IPS-NIHi11 (cell line): ENCODE data around the gene PCDHGA8.

ENCODE experiments used
- DNase-seq: peaks from one replicate; pipeline ENCODE4 v3.0.0; 2012; ENCODE audit warnings: mixed read lengths, low spot score

The PCDHGA8 gene

DNA sequence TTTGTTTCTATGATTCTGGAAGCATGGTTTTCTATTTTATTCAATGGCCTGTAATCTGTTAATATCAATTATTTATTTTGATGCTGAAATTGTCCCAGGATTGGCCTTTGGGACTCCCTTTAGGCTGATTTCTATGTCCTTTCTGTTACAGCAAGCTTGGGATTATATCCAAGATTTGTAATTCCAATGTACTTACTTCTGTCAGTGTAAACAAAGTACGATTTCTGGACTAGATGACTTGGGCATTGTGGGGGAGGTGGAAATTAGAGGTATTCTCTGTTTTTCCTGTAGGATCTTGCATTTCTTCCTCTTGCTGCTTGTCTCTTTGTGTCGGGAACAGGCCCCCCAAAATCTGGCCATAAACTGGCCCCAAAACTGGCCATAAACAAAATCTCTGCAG, 41.6 kb downstream of the PCDHGA8 start:
- no peak for DNase-seq

DNA sequence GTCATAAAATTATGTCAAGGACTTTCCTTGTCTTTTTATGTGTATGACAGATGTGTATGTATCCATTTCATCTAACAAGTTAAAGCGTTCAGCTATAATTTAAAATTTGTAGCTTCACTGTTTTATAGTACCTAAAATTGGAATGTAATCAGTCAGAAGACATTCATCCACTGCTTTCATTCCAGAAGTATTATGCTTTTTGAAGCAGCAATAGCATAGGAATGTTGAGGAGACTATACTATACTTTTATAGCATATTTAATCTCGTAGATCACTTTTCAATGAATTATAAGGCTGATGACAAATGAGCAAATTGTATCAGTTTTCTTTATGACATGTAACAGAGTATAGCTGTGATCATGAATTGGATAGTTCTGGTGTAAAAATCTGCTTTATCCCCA, 44.8 kb downstream of the PCDHGA8 start:
- no peak for DNase-seq

DNA sequence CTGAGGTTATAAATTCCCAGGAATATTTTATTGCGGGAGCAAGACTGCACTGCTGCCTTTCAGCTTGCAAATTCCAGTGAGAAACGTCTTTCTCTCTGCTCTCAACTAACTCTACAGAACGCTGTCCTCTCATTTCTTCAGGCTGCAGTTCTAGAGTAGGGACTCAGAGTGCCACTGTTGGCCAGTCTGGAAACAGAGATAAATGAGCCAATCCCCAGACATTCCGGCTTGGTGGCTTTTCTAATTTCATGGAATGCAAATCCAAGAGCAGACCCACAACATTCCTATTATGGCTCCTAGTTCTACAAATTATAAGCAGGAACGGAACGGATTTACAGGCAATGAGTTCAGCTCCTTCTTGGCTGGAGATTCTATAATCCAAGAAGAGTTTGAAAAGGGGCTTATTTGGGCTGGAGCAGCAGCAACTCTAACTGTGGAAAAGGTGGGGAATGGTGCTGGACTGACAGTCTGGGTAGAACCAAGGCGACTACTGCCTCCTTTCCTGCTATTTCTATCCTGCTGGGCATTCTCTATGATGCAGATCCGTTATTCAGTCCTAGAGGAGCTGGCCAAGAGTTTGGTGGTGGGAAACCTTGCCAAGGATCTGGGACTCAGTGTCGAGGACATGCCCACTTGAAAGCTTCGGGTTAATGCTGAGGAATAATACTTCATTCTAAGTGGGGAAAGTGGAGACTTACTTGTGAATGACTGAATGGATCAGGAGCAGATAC, 47.1 kb downstream of the PCDHGA8 start:
- no peak for DNase-seq

DNA sequence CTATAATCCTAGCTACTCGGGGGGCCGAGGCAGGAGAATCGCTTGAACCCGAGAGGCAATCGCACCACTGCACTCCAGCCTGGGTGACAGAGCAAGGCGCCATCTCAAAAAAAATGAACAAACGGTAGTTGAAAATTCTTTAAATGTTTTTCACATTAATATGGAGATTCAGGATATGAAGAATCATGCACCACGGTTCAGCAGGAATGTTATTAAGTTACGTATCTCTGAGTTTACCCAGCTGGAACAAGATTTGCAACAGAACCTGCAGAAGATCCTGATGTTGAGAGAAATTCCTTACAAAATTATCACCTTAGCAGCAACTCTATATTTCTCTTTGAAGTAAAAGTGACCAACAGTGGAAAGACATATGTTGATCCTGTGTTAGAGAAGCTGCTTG, 47.9 kb downstream of the PCDHGA8 start:
- no peak for DNase-seq

DNA sequence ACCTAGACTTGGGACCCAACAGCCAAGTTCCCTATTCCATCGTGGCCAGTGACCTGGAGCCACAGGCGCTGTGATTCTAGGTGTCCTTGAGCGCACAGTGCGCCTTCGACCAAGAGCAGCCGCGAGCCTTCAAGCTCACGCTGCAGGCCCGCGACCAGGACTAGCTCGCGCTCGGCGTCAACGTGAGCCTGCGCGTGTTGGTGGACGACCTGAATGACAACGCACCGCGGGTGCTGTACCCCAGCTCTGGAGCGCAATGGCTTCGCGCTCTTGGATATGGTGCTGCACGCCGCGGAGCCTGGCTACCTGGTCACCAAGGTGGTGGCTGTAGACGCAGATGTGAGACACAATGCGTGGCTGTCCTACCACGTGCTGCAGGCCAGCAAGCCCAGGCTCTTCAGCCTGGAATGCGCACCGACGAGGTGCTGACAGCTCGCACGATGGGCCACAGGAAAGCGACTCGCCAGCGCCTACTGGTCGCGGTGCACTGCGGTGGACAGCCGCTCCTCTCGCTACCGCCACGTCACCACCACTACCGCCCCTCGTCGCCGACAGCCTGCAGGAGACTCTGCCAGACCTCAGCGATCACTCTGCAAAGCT, 49.2 kb downstream of the PCDHGA8 start:
- DNase-seq, result no peak
